GM12865 (cell line): ENCODE results near the gene NENF.

ENCODE experiments used
- DNase-seq: peaks from one replicate; pipeline ENCODE4 v3.0.0; 2010; ENCODE audit warnings: low read depth
- H3K4me3 ChIP-seq: 2 replicates; pipeline ENCODE4 v1.5.1; 2011; ENCODE audit warnings: mild to moderate bottlenecking, low read depth, low read length, control low read depth
- CTCF ChIP-seq: IDR thresholded peaks from 2 replicates; pipeline ENCODE4 v1.5.1; 2011; ENCODE audit warnings: low read length, control low read depth, low read depth, inconsistent platforms; ENCODE audit not compliant: insufficient read depth; ENCODE audit errors: missing control alignments

NENF gene

GRCh38 chr1:212442408-212442807 lies 9.7 kb downstream of the NENF start:
- no peak for TF ChIP-seq CTCF
- DNase-seq, result no peak
- H3K4me3 ChIP-seq, result no peak overlapping the region

GRCh38 chr1:212446333-212446732 lies 13.6 kb downstream of the NENF start:
- no peak for DNase-seq
- no peak for TF ChIP-seq CTCF
- H3K4me3 ChIP-seq, result no peak overlapping the region

- no peak for TF ChIP-seq CTCF
- no peak overlapping the region for H3K4me3 ChIP-seq
- DNase-seq, result no peak
Measured at GRCh38 chr1:212447478-212447877, 14.8 kb downstream of the NENF start.

GRCh38 chr1:212450331-212450881 lies 17.7 kb downstream of the NENF start:
- TF ChIP-seq CTCF, result no peak
- DNase-seq, result no peak
- H3K4me3 ChIP-seq, result no peak overlapping the region

GRCh38 chr1:212451416-212452322 lies 18.9 kb downstream of the NENF start:
- DNase-seq, result no peak
- TF ChIP-seq CTCF, result no peak
- no peak overlapping the region for H3K4me3 ChIP-seq

- no peak for TF ChIP-seq CTCF
- no peak overlapping the region for H3K4me3 ChIP-seq
- no peak for DNase-seq
Measured at GRCh38 chr1:212452323-212453155, 19.8 kb downstream of the NENF start.
